ENCODE data around the gene ZNF438. TPM values are rescaled to one million over a fixed set of nuclear protein-coding genes. Genes with fewer than 3 reads are reported as not detected.

Gene ZNF438
- total and polyA plus RNA-seq, 4 experiments from 2014 or later, result 2.0 to 4.5 (median 3.9) TPM

DNA sequence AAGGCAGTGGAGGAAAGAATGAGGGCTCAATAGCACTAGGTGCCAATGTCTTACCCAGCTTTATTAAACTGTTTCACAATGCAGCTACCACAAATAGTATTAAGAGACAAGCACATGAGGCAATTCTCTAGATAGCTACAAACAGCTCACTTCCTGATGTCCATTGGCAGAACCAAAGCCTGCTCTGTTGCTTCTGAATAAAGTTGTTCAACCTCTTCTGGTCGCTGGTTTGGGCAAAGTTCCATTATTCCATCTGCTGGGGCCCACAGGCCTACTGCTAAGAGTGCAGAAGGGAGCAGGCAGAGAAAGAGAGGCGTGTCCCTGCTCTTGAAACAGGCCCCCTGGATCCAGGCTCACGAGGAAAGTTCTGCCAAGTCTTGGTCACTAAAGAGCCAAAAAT, 173.9 kb downstream of the ZNF438 start:
- intact Hi-C loops (cut with micrococcal nuclease), result no loop called here
- Mint-ChIP-seq H3K4me3 (no peak overlapping the region), H3K27me3 (no peaks in the 10 kb centered on the region), H3K4me1 (no peaks in the 10 kb centered on the region), H3K27ac (no peak overlapping the region), H3K9me3 (no peaks in the 10 kb centered on the region), H3K36me3 (peaks cover 0 to 6% of the 10 kb centered on the region in 2 donors)
- ChIA-PET CTCF (ENCODE audit: partially characterized antibody) (no interaction called here), POLR2A (ENCODE audit: partially characterized antibody) (no interaction called here)
- no peaks in the 10 kb centered on the region for H3K27me3 ChIP-seq (ENCODE audit: insufficient read depth, low read length)
- H3K36me3 ChIP-seq (ENCODE audit: insufficient read depth, low read length), result no peaks in the 10 kb centered on the region
- no peaks in the 10 kb centered on the region for H3K9me3 ChIP-seq (ENCODE audit: control insufficient read depth in 1 of 2, low read length in 2 of 2)
- no peak overlapping the region for H3K27ac ChIP-seq (ENCODE audit: low read depth, low read length)
- no peak overlapping the region for H3K4me3 ChIP-seq (ENCODE audit: low read length in 2 of 2)
- DNase-seq, result no peak
- no peaks in the 10 kb centered on the region for H3K4me1 ChIP-seq (ENCODE audit: insufficient read depth, low read length)

DNA sequence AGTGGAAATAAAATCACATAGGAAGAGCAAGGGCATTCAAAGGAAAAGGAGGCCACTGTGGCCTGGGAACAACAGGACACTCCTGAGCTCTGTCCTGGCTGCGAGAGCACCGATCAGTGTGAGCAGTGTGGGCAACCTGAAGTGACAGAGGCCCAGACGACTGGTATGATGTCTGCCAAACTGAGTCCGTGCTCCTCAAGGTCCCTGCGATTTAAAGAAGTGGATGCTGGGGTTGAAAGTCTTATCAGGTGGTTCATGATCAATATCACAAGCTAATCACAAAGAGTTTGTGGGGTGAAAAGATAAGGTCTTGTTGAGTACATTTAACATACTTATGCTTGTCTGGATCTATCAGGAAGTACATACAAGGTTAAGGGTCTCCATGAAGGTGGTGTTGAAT, 176.5 kb downstream of the ZNF438 start:
- Mint-ChIP-seq H3K36me3 (peaks cover 0 to 6% of the 10 kb centered on the region in 2 donors), H3K4me3 (no peak overlapping the region), H3K9me3 (no peaks in the 10 kb centered on the region), H3K27ac (no peak overlapping the region), H3K4me1 (no peaks in the 10 kb centered on the region), H3K27me3 (no peaks in the 10 kb centered on the region)
- ChIA-PET CTCF (ENCODE audit: partially characterized antibody) (interaction anchor here (1.1 kb wide), 1 partner anchor 70 kb away, joined by 3 read pairs; no protein-coding TSS in a partner anchor), POLR2A (ENCODE audit: partially characterized antibody) (no interaction called here)
- no peak overlapping the region for H3K27ac ChIP-seq (ENCODE audit: low read depth, low read length)
- intact Hi-C loops (cut with micrococcal nuclease), result no loop called here
- H3K4me3 ChIP-seq (ENCODE audit: low read length in 2 of 2), result no peak overlapping the region
- H3K9me3 ChIP-seq (ENCODE audit: control insufficient read depth in 1 of 2, low read length in 2 of 2), result no peaks in the 10 kb centered on the region
- no peaks in the 10 kb centered on the region for H3K4me1 ChIP-seq (ENCODE audit: insufficient read depth, low read length)
- H3K36me3 ChIP-seq (ENCODE audit: insufficient read depth, low read length), result no peaks in the 10 kb centered on the region
- no peaks in the 10 kb centered on the region for H3K27me3 ChIP-seq (ENCODE audit: insufficient read depth, low read length)
- DNase-seq, result no peak

DNA sequence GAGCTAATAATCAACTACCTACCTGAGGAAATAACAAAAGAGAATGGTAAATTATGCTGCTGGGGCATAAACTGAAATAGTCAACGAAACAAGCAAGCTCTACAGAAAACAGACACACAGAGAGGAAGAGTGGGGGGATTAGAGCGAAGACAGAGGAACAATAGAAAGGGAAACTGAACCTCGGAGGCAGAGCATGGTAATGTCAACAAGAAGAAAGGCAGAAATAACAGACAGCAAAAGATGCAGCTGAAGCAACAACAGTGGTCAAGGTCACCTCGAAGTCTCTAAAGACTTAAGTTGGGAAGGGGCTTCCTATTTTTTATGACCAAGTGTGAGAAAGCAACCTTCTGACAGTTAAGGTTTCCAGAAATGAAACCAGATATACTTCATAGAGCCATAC, 177.0 kb downstream of the ZNF438 start:
- no peak overlapping the region for H3K27ac ChIP-seq (ENCODE audit: low read depth, low read length)
- POLR2A ChIA-PET (ENCODE audit: partially characterized antibody), result no interaction called here
- H3K9me3 Mint-ChIP-seq, result no peaks in the 10 kb centered on the region
- no peak overlapping the region for H3K4me3 Mint-ChIP-seq
- H3K27me3 ChIP-seq (ENCODE audit: insufficient read depth, low read length), result no peaks in the 10 kb centered on the region
- no peaks in the 10 kb centered on the region for H3K4me1 ChIP-seq (ENCODE audit: insufficient read depth, low read length)
- H3K4me1 Mint-ChIP-seq, result no peaks in the 10 kb centered on the region
- no peaks in the 10 kb centered on the region for H3K9me3 ChIP-seq (ENCODE audit: control insufficient read depth in 1 of 2, low read length in 2 of 2)
- intact Hi-C loops (cut with micrococcal nuclease), result no loop called here
- CTCF ChIA-PET (ENCODE audit: partially characterized antibody), result no interaction called here
- no peak overlapping the region for H3K4me3 ChIP-seq (ENCODE audit: low read length in 2 of 2)
- H3K36me3 Mint-ChIP-seq, result peaks cover 0 to 9% of the 10 kb centered on the region in 2 donors
- no peaks in the 10 kb centered on the region for H3K36me3 ChIP-seq (ENCODE audit: insufficient read depth, low read length)
- no peak overlapping the region for H3K27ac Mint-ChIP-seq
- no peaks in the 10 kb centered on the region for H3K27me3 Mint-ChIP-seq
- no peak for DNase-seq

DNA sequence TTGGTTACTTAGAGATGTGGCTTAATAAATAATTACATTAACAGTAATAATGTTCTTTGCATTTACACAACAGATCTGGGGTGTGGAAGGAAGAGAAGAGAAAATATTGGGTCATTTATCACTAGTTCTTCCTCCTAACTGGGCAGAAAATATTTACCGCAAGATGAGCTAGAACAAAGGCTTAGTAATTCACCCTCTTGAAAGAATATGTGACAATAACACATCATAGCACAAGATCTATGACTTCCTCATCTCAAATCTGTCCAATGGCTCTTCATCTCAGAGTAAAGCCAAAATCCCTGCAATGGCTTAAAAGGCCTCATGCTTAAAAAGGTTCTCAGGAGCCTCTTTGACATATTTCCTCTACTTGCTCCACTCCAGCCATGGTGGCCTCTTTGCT, 178.6 kb downstream of the ZNF438 start:
- H3K27me3 ChIP-seq (ENCODE audit: insufficient read depth, low read length), result no peaks in the 10 kb centered on the region
- no peak for DNase-seq
- Mint-ChIP-seq H3K4me3 (no peak overlapping the region), H3K4me1 (no peaks in the 10 kb centered on the region), H3K9me3 (no peaks in the 10 kb centered on the region), H3K27me3 (no peaks in the 10 kb centered on the region), H3K36me3 (peaks cover 6 to 19% of the 10 kb centered on the region in 2 donors), H3K27ac (no peak overlapping the region)
- H3K36me3 ChIP-seq (ENCODE audit: insufficient read depth, low read length), result no peaks in the 10 kb centered on the region
- CTCF ChIA-PET (ENCODE audit: partially characterized antibody), result no interaction called here
- no peak overlapping the region for H3K27ac ChIP-seq (ENCODE audit: low read depth, low read length)
- no peak overlapping the region for H3K4me3 ChIP-seq (ENCODE audit: low read length in 2 of 2)
- POLR2A ChIA-PET (ENCODE audit: partially characterized antibody), result no interaction called here
- H3K4me1 ChIP-seq (ENCODE audit: insufficient read depth, low read length), result no peaks in the 10 kb centered on the region
- intact Hi-C loops (cut with micrococcal nuclease), result no loop called here
- no peaks in the 10 kb centered on the region for H3K9me3 ChIP-seq (ENCODE audit: control insufficient read depth in 1 of 2, low read length in 2 of 2)

DNA sequence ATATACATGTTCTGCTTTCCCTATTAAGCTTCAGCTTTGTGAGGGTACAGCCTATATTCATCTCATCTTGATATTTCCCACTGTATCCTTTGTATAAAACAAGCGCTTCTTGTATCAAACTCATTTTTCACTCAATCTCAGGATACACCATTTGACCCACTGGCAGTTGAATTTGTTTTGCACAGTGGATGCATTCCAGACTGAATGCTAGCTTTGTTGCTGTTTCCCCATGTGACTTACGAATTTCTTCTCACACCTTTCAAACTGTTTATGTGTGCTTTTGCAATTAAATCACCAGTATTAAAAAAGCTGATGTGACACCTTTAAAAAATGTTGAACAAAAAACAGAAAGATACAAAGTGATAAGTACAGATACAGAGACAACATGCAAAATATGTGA, 180.9 kb downstream of the ZNF438 start:
- no peaks in the 10 kb centered on the region for H3K4me1 ChIP-seq (ENCODE audit: insufficient read depth, low read length)
- CTCF ChIA-PET (ENCODE audit: partially characterized antibody), result interaction anchor here (2.2 kb wide), 1 partner anchor 66 kb away, joined by 5 read pairs; no protein-coding TSS in a partner anchor
- H3K4me3 ChIP-seq (ENCODE audit: low read length in 2 of 2), result no peak overlapping the region
- Mint-ChIP-seq H3K27me3 (no peaks in the 10 kb centered on the region), H3K4me1 (no peaks in the 10 kb centered on the region), H3K27ac (no peak overlapping the region), H3K9me3 (no peaks in the 10 kb centered on the region), H3K4me3 (no peak overlapping the region), H3K36me3 (peaks cover 6 to 23% of the 10 kb centered on the region in 2 donors)
- no peaks in the 10 kb centered on the region for H3K9me3 ChIP-seq (ENCODE audit: control insufficient read depth in 1 of 2, low read length in 2 of 2)
- no peaks in the 10 kb centered on the region for H3K36me3 ChIP-seq (ENCODE audit: insufficient read depth, low read length)
- DNase-seq, result no peak
- intact Hi-C loops (cut with micrococcal nuclease), result no loop called here
- no peaks in the 10 kb centered on the region for H3K27me3 ChIP-seq (ENCODE audit: insufficient read depth, low read length)
- POLR2A ChIA-PET (ENCODE audit: partially characterized antibody), result no interaction called here
- H3K27ac ChIP-seq (ENCODE audit: low read depth, low read length), result no peak overlapping the region

DNA sequence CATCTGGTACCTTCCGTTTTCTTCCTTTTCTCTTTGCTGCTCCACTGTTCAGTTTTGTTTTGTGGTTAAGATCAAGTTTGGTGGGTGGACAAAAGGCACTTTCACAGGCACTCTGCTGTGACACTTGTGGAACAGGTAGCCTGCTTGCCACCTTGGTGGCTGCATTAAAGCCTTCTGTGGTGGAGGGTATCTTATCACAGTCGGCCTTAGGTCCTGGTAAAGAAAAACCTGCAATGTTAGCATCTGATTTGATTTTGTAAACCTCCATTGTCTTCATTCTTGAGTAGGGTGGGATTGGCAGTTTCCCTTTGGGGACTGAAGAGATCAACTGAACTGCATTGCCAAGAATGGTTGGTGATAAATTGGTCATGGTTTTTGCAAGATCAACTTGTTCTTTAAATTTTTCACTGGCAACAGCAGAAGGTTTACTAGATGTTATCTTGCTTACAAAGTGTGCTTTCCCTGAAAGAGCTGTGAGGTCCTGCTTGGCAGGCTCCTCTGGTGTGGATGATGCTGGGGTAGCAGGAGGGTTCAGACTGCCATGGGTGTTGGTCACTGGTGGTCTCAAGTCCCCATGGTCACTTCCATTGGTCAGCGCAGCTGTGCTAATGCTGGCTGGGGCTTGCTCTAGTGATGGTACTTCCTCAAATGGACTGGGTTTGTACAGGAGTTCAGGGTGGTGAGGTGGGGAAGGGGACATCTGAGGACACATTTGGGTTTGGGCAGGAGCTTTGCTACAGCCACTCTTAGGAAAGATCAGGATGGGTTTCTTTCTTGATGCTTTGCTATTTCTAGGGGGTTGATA, 182.2 kb downstream of the ZNF438 start:
- H3K4me1 Mint-ChIP-seq, result no peaks in the 10 kb centered on the region
- H3K27me3 ChIP-seq (ENCODE audit: insufficient read depth, low read length), result no peaks in the 10 kb centered on the region
- no peak overlapping the region for H3K27ac ChIP-seq (ENCODE audit: low read depth, low read length)
- no peak overlapping the region for H3K27ac Mint-ChIP-seq
- no peaks in the 10 kb centered on the region for H3K36me3 ChIP-seq (ENCODE audit: insufficient read depth, low read length)
- DNase-seq, result no peak
- intact Hi-C loops (cut with micrococcal nuclease), result no loop called here
- H3K4me3 Mint-ChIP-seq, result no peak overlapping the region
- no peak overlapping the region for H3K4me3 ChIP-seq (ENCODE audit: low read length in 2 of 2)
- H3K9me3 Mint-ChIP-seq, result no peaks in the 10 kb centered on the region
- ChIA-PET POLR2A (ENCODE audit: partially characterized antibody) (no interaction called here), CTCF (ENCODE audit: partially characterized antibody) (interaction anchor here (2.2 kb wide), 1 partner anchor 65 kb away, joined by 5 read pairs; no protein-coding TSS in a partner anchor)
- H3K36me3 Mint-ChIP-seq, result peaks cover 6 to 29% of the 10 kb centered on the region in 2 donors
- H3K9me3 ChIP-seq (ENCODE audit: control insufficient read depth in 1 of 2, low read length in 2 of 2), result no peaks in the 10 kb centered on the region
- no peaks in the 10 kb centered on the region for H3K4me1 ChIP-seq (ENCODE audit: insufficient read depth, low read length)
- H3K27me3 Mint-ChIP-seq, result no peaks in the 10 kb centered on the region

DNA sequence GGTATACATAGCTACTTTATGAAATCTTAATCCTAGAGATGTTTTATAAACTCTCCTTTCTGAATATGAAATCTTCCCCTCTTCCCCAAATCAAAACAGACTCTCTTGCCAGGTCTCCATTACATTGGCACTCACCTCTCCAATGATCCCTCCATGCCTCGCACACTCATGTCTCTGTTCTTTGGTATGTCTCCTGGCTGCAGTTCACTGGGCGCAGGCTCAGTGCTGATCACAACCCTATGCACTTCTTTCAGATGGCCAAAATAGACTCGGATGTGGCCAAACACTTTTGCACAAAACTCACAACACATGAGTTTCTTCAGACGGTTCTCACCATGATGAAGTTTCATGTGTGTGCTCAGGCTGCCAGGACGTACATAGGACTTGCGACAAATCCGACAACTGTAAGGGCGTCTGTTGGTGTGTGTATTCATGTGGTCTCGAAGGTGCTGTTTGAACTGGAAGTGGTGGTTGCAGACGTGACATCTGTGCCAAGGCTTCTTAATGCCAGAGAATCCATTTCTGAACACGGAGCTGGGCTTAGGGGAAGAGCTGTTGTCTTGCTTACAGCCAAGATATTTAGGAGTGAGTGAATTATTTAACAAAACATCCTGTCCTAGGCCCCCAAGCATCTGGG, 183.2 kb downstream of the ZNF438 start:
- H3K27ac Mint-ChIP-seq, result peak overlapping the region in 1 of 7 donors; percentile 73
- Histone ChIP-seq H3K9me3 (ENCODE audit: control insufficient read depth in 1 of 2, low read length in 2 of 2) (no peaks in the 10 kb centered on the region), H3K4me1 (ENCODE audit: insufficient read depth, low read length) (no peaks in the 10 kb centered on the region), H3K27ac (ENCODE audit: low read depth, low read length) (no peak overlapping the region), H3K4me3 (ENCODE audit: low read length in 2 of 2) (no peak overlapping the region), H3K27me3 (ENCODE audit: insufficient read depth, low read length) (no peaks in the 10 kb centered on the region), H3K36me3 (ENCODE audit: insufficient read depth, low read length) (no peaks in the 10 kb centered on the region)
- intact Hi-C loops (cut with micrococcal nuclease), result no loop called here
- H3K27me3 Mint-ChIP-seq, result no peaks in the 10 kb centered on the region
- ChIA-PET POLR2A (ENCODE audit: partially characterized antibody) (interaction anchor here (1.6 kb wide), 1 partner anchor 64 kb away, joined by 10 read pairs; no protein-coding TSS in a partner anchor), CTCF (ENCODE audit: partially characterized antibody) (interaction anchor here (0.9 to 4.6 kb wide), 2 partner anchors 64 to 922 kb away, joined by 3 to 30 read pairs; no protein-coding TSS in a partner anchor)
- H3K4me1 Mint-ChIP-seq, result no peaks in the 10 kb centered on the region
- peaks cover 6 to 29% of the 10 kb centered on the region in 2 donors for H3K36me3 Mint-ChIP-seq
- no peak overlapping the region for H3K4me3 Mint-ChIP-seq
- no peak for DNase-seq
- no peaks in the 10 kb centered on the region for H3K9me3 Mint-ChIP-seq
